H9 (cell line): ENCODE measurements around the gene BEX3. TPM values are rescaled to one million over a fixed set of nuclear protein-coding genes. Genes with fewer than 3 reads are reported as not detected.

ENCODE experiments used
- DNase-seq: peaks from one replicate; pipeline ENCODE4 v3.0.0-alpha.2; 2017
- H2AFZ ChIP-seq: one replicate; pipeline ENCODE4 v1.6.1; 2013; ENCODE audit warnings: mild to moderate bottlenecking, low read length, control low read depth, moderate library complexity
- H2AK5ac ChIP-seq: 2 replicates; pipeline ENCODE4 v1.6.1; 2013; ENCODE audit warnings: low read length, control low read depth, mixed read lengths; ENCODE audit not compliant: insufficient read length
- H2BK120ac ChIP-seq: one replicate; pipeline ENCODE4 v1.6.1; 2013; ENCODE audit warnings: low read depth, mild to moderate bottlenecking, low read length, control low read depth, inconsistent platforms; ENCODE audit not compliant: poor library complexity, severe bottlenecking
- H2BK12ac ChIP-seq: 2 replicates; pipeline ENCODE4 v1.6.1; 2013; ENCODE audit warnings: low read length, control low read depth, mixed read lengths, low read depth; ENCODE audit not compliant: insufficient read length
- H2BK15ac ChIP-seq: 2 replicates; pipeline ENCODE4 v1.6.1; 2013; ENCODE audit warnings: low read depth, low read length, control low read depth
- H2BK20ac ChIP-seq: one replicate; pipeline ENCODE4 v1.6.1; 2013; ENCODE audit warnings: low read depth, mild to moderate bottlenecking, low read length, control low read depth, inconsistent platforms; ENCODE audit not compliant: poor library complexity, severe bottlenecking
- H2BK5ac ChIP-seq: 2 replicates; pipeline ENCODE4 v1.6.1; 2013; ENCODE audit warnings: low read length, control low read depth, mixed read lengths; ENCODE audit not compliant: insufficient read length
- H3K14ac ChIP-seq: 2 replicates; pipeline ENCODE4 v1.6.1; 2013; ENCODE audit warnings: low read length, control low read depth; ENCODE audit not compliant: insufficient read depth
- H3K18ac ChIP-seq: 2 replicates; pipeline ENCODE4 v1.6.1; 2013; ENCODE audit warnings: low read depth, mild to moderate bottlenecking, mixed read lengths, low read length, control low read depth; ENCODE audit not compliant: insufficient read length
- H3K23ac ChIP-seq: 2 replicates; pipeline ENCODE4 v1.6.1; 2013; ENCODE audit warnings: low read length, control low read depth, mixed read lengths, low read depth; ENCODE audit not compliant: insufficient read length
- H3K23me2 ChIP-seq: 2 replicates; pipeline ENCODE4 v1.6.1; 2013; ENCODE audit warnings: low read depth, mild to moderate bottlenecking, mixed read lengths, low read length, control low read depth; ENCODE audit not compliant: insufficient read length, poor library complexity, severe bottlenecking
- H3K27ac ChIP-seq: 2 replicates; pipeline ENCODE4 v1.5.1; 2013; ENCODE audit warnings: low read length, control low read depth, mixed read lengths, low read depth; ENCODE audit not compliant: insufficient read length
- H3K27me3 ChIP-seq: 2 replicates; pipeline ENCODE4 v1.6.1; 2013; ENCODE audit warnings: low read length, control low read depth, inconsistent platforms; ENCODE audit not compliant: insufficient read depth
- H3K4ac ChIP-seq: 2 replicates; pipeline ENCODE4 v1.6.1; 2013; ENCODE audit warnings: low read depth, mild to moderate bottlenecking, control low read depth, inconsistent platforms, low read length, moderate library complexity
- H3K4me1 ChIP-seq: 2 replicates; pipeline ENCODE4 v1.6.1; 2013; ENCODE audit warnings: low read length, control low read depth, inconsistent platforms; ENCODE audit not compliant: insufficient read depth
- H3K4me2 ChIP-seq: 2 replicates; pipeline ENCODE4 v1.6.1; 2013; ENCODE audit warnings: low read length, control low read depth, mixed read lengths; ENCODE audit not compliant: insufficient read length, insufficient read depth
- H3K56ac ChIP-seq: 2 replicates; pipeline ENCODE4 v1.6.1; 2013; ENCODE audit warnings: low read depth, mild to moderate bottlenecking, mixed read lengths, low read length, control low read depth; ENCODE audit not compliant: insufficient read length
- H3K79me1 ChIP-seq: 2 replicates; pipeline ENCODE4 v1.6.1; 2013; ENCODE audit warnings: low read depth, mild to moderate bottlenecking, moderate library complexity, low read length, control low read depth, inconsistent platforms; ENCODE audit not compliant: insufficient read depth, poor library complexity, severe bottlenecking
- H3K79me2 ChIP-seq: 2 replicates; pipeline ENCODE4 v1.6.1; 2013; ENCODE audit warnings: low read length, control low read depth, inconsistent platforms; ENCODE audit not compliant: insufficient read depth
- H3K9ac ChIP-seq: 2 replicates; pipeline ENCODE4 v1.6.1; 2013; ENCODE audit warnings: low read length, control low read depth, mixed read lengths; ENCODE audit not compliant: insufficient read length; ENCODE audit errors: extremely low read depth
- H3K9me3 ChIP-seq: one replicate; pipeline ENCODE4 v1.6.1; 2013; ENCODE audit warnings: low read depth, low read length, inconsistent platforms; ENCODE audit not compliant: control insufficient read depth
- H3T11ph ChIP-seq: one replicate; pipeline ENCODE4 v1.6.1; 2013; ENCODE audit warnings: mild to moderate bottlenecking, low read length, control low read depth, inconsistent platforms
- H4K20me1 ChIP-seq: one replicate; pipeline ENCODE4 v1.6.1; 2013; ENCODE audit not compliant: control insufficient read depth, insufficient read length, insufficient read depth
- H4K5ac ChIP-seq: 2 replicates; pipeline ENCODE4 v1.6.1; 2013; ENCODE audit warnings: low read depth, mild to moderate bottlenecking, mixed read lengths, low read length, control low read depth; ENCODE audit not compliant: insufficient read length
- H4K8ac ChIP-seq: replicated peaks from 2 replicates; pipeline ENCODE4 v1.6.1; 2013; ENCODE audit warnings: low read length, control low read depth, mixed read lengths, low read depth; ENCODE audit not compliant: insufficient read length
- H4K91ac ChIP-seq: 2 replicates; pipeline ENCODE4 v1.6.1; 2013; ENCODE audit warnings: low read depth, mild to moderate bottlenecking, moderate library complexity, mixed read lengths, low read length, control low read depth; ENCODE audit not compliant: insufficient read length
- H3K27ac Mint-ChIP-seq, 3 experiments: 2 replicates in 2 of 3; 3 replicates in 1 of 3; pipeline ENCODE4 v1.8.0; 2020 to 2021; ENCODE audit warnings: mixed read lengths in 3 of 3, mild to moderate bottlenecking in 1 of 3, moderate library complexity in 1 of 3
- H3K27me3 Mint-ChIP-seq: 2 replicates; pipeline ENCODE4 v1.8.0; 2021; ENCODE audit warnings: low read depth, mild to moderate bottlenecking, moderate library complexity, mixed read lengths
- H3K36me3 Mint-ChIP-seq, 3 experiments: 2 replicates in 2 of 3; 3 replicates in 1 of 3; pipeline ENCODE4 v1.8.0; 2020 to 2021; ENCODE audit warnings: low read depth in 3 of 3, mixed read lengths in 3 of 3; ENCODE audit not compliant: insufficient read depth in 1 of 3
- H3K4me1 Mint-ChIP-seq, 2 experiments: 2 replicates each; pipeline ENCODE4 v1.8.0; 2020; ENCODE audit warnings: mixed read lengths in 2 of 2
- H3K4me3 Mint-ChIP-seq, 2 experiments: 2 replicates in 1 of 2; 3 replicates in 1 of 2; pipeline ENCODE4 v1.8.0; 2020 to 2021; ENCODE audit warnings: mild to moderate bottlenecking in 2 of 2, mixed read lengths in 2 of 2, moderate library complexity in 1 of 2
- H3K9me3 Mint-ChIP-seq, 2 experiments: 2 replicates in 1 of 2; 3 replicates in 1 of 2; pipeline ENCODE4 v1.8.0; 2020; ENCODE audit warnings: mild to moderate bottlenecking in 2 of 2, mixed read lengths in 2 of 2, moderate library complexity in 1 of 2
- CTCF ChIP-seq: fragments of 200-600 bp; sonication (generic); conservative IDR thresholded peaks from 3 replicates; pipeline ENCODE4 v1.8.0; 2021; ENCODE audit warnings: antibody characterized with exemption, mild to moderate bottlenecking
- WGBS: extraction: QIAGEN DNeasy Blood & Tissue Kit; methylation state at CpG from one replicate; pipeline ENCODE4 v1.1.7; 2013; ENCODE audit warnings: missing lambda C conversion rate, low lambda C conversion rate, mixed read lengths; ENCODE audit not compliant: insufficient read length; ENCODE audit errors: extremely low coverage; 5-methylcytosine and 5-hydroxymethylcytosine counted together
- total RNA-seq: library from RNA; stranded (reverse); gene quantifications from 2 replicates; pipeline ENCODE4 v1.2.1, GENCODE V29; 2021

BEX3 gene
- total RNA-seq, 1 experiment from 2014 or later: 305 TPM

DNA sequence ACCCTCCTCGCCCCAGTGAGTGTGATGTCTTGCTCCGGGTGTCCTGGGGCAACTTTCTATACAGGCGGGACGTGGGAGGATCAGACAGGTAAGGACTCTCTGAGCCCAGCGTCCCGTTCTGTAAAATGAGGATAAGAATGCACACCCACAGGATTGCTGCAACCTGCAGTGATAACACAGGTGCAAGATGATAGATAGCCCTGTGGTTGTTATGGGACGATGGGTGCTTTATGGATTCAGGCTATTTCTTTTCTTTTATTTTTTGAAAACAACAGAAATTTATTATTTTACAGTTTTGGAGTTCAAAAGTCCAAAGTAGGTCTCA lies 28.6 kb downstream of the BEX3 start:
- Histone ChIP-seq H3K23ac (no peak overlapping the region), H2AFZ (no peak overlapping the region), H4K20me1 (no peaks in the 10 kb centered on the region), H2BK20ac (no peak overlapping the region), H3T11ph (no peak overlapping the region), H2BK15ac (no peak overlapping the region), H3K9ac (peak overlapping the region; percentile 66), H3K27ac (no peak overlapping the region), H4K91ac (no peak overlapping the region), H2BK5ac (no peak overlapping the region), H3K79me1 (no peaks in the 10 kb centered on the region), H3K9me3 (peaks cover 3% of the 10 kb centered on the region), H4K8ac (no peak overlapping the region), H3K4ac (no peak overlapping the region), H3K23me2 (no peaks in the 10 kb centered on the region), H3K79me2 (no peaks in the 10 kb centered on the region), H3K56ac (no peak overlapping the region), H2BK120ac (no peak overlapping the region), H2BK12ac (no peak overlapping the region), H3K4me1 (no peaks in the 10 kb centered on the region), H3K27me3 (no peaks in the 10 kb centered on the region), H3K4me2 (peak overlapping the region; percentile 88), H3K14ac (peak overlapping the region; percentile 72; the same call in 1 of the 2 replicates), H3K18ac (peak overlapping the region; percentile 79), H4K5ac (no peak overlapping the region), H2AK5ac (no peak overlapping the region)
- Mint-ChIP-seq H3K27me3 (peaks cover 5% of the 10 kb centered on the region; the same call in 1 of the 2 replicates), H3K36me3 (peaks cover 3 to 10% (median 9%) of the 10 kb centered on the region in 3 experiments; a peak in 4 of 7 replicates), H3K27ac (peak overlapping the region in 1 of 3 experiments; percentile 98; a peak in 2 of 7 replicates), H3K9me3 (peaks cover 0 to 49% of the 10 kb centered on the region in 2 experiments), H3K4me1 (peaks cover 4 to 9% of the 10 kb centered on the region in 2 experiments), H3K4me3 (peak overlapping the region; percentile 89 to 97)
- TF ChIP-seq CTCF: no peak
- DNase-seq: no peak
- whole genome bisulfite sequencing: no CpG with 5 or more reads among the region's 7 CpGs
